ENCODE results near the gene SEL1L2.
A peak's percentile ranks its signal among the peaks of the same experiment; 100 is the strongest.
"Not testable (repeated sequence)": the region's sequence is repeated elsewhere in the genome, so short reads cannot be mapped to it uniquely, and the experiment has no call there.

Gene SEL1L2, protein sequence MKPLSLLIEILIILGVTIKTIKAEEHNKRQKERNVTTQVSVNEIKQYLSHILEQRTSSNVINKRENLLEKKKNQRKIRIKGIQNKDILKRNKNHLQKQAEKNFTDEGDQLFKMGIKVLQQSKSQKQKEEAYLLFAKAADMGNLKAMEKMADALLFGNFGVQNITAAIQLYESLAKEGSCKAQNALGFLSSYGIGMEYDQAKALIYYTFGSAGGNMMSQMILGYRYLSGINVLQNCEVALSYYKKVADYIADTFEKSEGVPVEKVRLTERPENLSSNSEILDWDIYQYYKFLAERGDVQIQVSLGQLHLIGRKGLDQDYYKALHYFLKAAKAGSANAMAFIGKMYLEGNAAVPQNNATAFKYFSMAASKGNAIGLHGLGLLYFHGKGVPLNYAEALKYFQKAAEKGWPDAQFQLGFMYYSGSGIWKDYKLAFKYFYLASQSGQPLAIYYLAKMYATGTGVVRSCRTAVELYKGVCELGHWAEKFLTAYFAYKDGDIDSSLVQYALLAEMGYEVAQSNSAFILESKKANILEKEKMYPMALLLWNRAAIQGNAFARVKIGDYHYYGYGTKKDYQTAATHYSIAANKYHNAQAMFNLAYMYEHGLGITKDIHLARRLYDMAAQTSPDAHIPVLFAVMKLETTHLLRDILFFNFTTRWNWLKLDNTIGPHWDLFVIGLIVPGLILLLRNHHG

GRCh38 chr20:13990465-13990864, at the start of gene SEL1L2:
Gene SEL1L2 (minus strand): TSS chr20:13990614. CDS start chr20:13990534, 80 bp downstream.
- no peak for DNase-seq (ENCODE audit: low spot score)

GRCh38 chr20:14036567-14036966, 46.2 kb upstream of the SEL1L2 start:
- DNase-seq (ENCODE audit: low spot score), result no peak

DNA sequence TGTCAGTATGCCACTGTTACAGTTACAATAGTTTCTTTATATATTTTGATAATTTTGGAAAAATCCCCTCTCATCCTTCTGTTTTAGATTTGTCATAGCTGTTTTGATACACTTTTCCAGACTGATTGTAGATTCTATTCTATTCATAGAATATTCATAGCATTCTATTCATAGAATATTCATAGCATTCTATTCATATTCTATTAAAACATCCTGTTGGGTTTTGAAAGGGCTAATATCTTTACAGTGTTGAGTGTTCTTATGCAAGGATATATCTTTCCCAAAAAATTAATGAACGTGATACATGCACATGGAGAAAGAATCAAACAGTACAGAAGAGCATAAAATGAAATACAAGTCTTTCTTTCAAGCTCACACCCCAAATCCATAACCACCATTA, 42.9 kb upstream of the SEL1L2 start:
- no peak for DNase-seq (ENCODE audit: low spot score)

GRCh38 chr20:14030991-14031390, 40.6 kb upstream of the SEL1L2 start:
- DNase-seq (ENCODE audit: low spot score), result no peak

- DNase-seq (ENCODE audit: low spot score), result no peak
Measured at GRCh38 chr20:14012671-14013070, 22.3 kb upstream of the SEL1L2 start.

DNA sequence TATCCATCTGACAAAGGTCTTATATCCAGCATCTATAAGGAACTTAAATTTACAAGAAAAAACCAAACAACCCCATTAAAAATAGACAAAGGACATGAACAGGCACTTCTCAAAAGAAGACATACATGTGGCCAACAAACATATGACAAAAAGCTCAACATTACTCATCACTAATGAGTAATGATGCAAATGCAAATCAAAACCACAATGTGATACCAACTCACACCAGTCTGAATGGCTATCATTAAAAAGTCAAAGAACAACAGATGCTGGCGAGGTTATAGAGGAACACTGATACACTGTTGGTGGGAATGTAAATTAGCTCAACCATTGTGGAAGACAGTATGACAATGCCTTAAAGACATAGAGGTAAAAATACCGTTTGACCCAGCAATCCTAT, 18.8 kb upstream of the SEL1L2 start:
- no peak for DNase-seq (ENCODE audit: low spot score)

DNA sequence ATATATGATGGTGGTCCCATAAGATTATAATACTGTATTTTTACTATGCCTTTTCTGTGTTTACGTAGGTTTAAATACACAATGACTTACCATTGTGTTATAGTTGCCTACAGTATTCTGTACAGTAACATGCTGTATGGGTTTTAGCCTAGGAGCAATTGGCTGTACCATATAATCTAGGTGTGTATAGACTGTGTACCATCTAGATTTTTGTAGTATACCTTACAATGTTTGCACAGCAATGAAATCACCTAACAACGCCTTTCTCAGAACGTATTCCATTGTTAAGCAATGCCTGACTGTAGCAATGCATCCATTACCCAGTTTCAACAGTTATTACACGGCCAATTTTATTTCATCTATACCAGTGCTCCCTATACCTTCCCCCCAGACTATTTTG, 15.6 kb upstream of the SEL1L2 start:
- DNase-seq (ENCODE audit: low spot score), result no peak

DNA sequence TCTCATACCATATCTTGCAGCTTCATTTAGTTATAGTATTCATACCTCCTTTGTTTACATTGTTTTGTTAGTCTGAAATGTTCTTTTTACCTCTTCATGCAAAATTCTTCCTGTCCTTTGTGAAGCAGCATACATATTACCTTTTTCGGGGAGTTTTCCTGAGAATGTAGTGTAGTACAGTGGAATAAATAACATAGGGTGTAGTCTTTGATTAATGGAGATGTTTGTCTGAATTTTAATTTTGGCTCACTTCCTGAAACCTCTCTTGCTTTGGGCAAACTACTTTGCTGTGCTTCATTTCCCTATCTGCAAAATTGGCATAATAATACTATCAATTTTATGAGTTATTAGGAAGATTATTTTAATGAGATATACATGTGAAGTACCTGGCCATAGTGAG, 10.5 kb upstream of the SEL1L2 start:
- no peak for DNase-seq (ENCODE audit: low spot score)

DNA sequence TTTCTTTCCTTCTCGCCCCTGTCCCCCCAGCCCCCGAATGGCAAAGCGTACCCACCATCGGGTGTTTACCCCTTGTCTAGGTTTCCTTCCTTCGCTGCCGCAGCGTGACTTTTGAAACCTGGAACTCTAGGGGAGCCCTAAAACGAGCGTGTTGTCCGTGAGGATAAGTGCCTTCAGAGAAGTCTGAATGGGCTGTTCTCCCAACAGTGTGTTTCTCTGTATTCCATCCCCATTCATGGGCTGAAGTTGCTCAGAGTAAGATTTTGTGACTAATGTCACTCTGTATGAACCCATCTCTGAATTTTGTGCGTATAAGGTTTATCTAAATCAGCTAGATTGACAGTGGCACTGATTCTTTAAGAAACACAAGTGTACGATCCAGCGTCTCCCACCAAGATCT, 5.9 kb upstream of the SEL1L2 start:
- DNase-seq (ENCODE audit: low spot score), result no peak

GRCh38 chr20:13995841-13996240, 5.4 kb upstream of the SEL1L2 start:
- peak; percentile 26 for DNase-seq (ENCODE audit: low spot score)

GRCh38 chr20:13995086-13995665, 4.8 kb upstream of the SEL1L2 start, which contains the start of gene MACROD2:
Gene MACROD2 (plus strand): TSS chr20:13995516.
- DNase-seq (ENCODE audit: low spot score), result peak; percentile 98

- DNase-seq (ENCODE audit: low spot score), result not testable (repeated sequence)
Measured at GRCh38 chr20:13991955-13992354, 1.5 kb upstream of the SEL1L2 start.

DNA sequence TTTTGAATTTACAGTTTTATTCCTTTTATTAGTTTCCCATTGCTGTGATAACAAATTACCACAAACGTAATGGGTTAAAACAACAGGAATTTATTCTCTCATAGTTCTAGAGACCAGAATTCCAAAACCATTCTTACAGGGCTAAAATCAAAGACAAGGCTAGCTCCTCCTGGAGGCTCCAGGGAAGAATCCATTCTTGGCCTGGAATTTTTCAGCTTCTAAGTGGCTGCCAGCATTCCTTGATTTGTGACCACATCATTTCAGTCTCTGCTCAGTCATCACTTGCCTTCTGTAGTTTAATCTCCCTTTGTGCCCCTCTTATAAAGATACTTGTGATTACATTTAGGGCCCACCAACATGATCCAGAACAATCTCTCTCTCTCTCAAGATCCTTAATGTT, 897 bp upstream of the SEL1L2 start:
- no peak for DNase-seq (ENCODE audit: low spot score)

GRCh38 chr20:13984211-13984610, 6.2 kb downstream of the SEL1L2 start:
- no peak for DNase-seq (ENCODE audit: low spot score)

- DNase-seq (ENCODE audit: low spot score), result no peak
Measured at GRCh38 chr20:13960525-13960924, 29.9 kb downstream of the SEL1L2 start.

- DNase-seq (ENCODE audit: low spot score), result no peak
Measured at GRCh38 chr20:13960119-13960518, 30.3 kb downstream of the SEL1L2 start.

- DNase-seq (ENCODE audit: low spot score), result no peak
Measured at GRCh38 chr20:13953227-13953626, 37.2 kb downstream of the SEL1L2 start.

DNA sequence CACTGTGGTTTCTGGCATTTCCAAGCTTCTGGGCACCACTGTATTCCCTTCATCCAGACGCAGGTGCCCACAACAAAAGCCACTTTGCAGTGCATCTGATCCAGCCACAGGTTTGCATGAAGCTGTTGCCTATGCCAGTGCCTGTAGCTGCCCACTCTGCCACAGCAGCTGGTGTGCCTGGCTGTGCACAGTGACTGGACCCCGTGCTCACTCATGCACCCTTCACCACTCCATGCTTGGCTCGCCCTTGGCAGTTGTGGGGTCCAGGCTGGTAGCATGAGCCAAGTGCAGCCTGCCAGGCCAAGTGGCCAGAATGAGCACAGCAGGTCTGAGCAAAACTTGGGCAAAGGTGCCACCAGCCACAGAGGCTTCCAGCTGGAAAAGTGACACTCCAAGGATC, 42.7 kb downstream of the SEL1L2 start:
- no peak for DNase-seq (ENCODE audit: low spot score)

GRCh38 chr20:13941031-13941430, 49.4 kb downstream of the SEL1L2 start:
- DNase-seq (ENCODE audit: low spot score), result no peak

GRCh38 chr20:13936781-13937576, 53.4 kb downstream of the SEL1L2 start:
- DNase-seq (ENCODE audit: low spot score), result no peak

DNA sequence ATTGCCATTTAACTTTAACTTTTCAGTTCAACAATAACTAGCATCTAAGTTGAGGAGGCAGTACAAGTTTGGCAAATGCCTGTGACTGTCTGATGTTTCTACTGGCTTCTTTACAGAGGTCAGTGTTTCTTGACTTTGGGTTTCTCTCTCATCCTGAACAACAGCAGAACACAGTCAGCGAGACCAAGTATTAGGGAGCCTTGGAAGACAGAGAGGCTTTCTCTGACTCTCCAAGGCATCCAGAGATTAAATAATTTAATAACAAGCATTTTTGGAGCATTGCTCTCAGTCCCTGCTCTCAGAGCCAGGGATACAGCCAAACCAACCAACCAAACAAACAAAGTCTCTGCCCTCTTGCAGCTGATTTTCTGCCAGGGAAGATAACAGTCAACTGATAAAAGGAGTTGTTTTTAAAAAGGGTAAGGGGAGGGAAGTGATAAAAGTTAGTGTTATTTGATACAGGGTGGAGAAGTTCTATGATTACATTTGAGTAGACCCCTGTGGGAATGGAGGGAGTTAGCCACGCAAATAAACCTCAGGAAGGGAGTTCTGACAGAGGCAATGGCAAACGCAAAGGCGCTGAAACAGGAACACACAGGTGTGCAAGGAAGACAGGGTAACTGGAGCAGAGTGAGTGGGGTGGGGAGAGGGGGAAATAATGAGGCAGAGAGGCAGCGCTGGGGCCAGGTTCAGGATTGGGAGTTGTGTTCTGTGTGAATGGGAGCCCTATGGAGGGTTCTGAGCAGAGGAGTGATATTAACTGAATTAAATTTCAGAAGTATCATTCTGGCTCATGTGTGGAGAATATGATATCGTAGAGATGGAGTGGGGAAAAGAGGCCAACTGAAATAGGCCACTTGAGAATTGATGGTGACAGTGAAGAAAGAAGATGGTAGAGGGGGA, 55.2 kb downstream of the SEL1L2 start:
- no peak for DNase-seq (ENCODE audit: low spot score)
